AG08396 (cell line): ENCODE measurements around the gene LDB2.
"Not testable (repeated sequence)": the region's sequence is repeated elsewhere in the genome, so short reads cannot be mapped to it uniquely, and the experiment has no call there.

Source experiments
- DNase-seq: peaks from one replicate; pipeline ENCODE4 v3.0.0; 2012; ENCODE audit warnings: low spot score, mixed read lengths

The LDB2 gene

DNA sequence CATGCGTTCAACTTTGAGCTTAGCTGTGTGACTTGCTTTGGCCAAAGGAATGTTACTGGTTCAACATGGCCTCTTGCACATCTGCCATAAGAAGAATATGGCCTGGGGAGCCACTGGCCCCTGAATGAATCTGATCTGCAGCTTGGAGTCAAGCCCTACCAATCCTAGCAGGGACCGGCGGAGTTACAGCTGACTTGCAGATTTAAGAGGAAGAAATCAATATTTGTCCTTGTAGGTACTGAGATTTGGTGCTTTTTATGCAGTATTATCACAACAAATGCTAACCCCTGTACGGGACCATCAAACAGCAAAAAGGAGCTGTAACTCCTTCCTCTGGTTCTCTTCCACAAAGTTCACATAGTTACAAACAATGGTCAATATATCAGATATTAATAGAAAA, 252.0 kb downstream of the LDB2 start:
- DNase-seq = no peak

DNA sequence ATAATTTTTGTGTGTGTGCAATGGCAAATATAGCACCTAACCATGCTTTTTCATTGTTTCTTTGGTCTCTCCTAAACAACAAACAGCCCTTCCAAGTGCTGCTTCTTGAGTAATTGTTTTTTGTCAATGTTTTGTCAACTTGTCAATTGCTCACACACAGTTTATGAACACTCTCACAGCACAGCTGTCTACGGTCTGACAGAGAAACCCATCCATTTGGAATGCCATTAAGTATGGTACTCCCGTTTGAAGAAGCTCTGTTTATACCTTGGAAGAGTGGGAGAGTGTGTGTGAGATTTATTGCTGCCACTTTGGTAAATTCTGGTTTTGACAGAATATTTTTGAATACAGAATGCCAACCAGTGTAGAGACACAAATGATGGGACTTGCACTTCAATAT, 254.6 kb downstream of the LDB2 start:
- DNase-seq = no peak

DNA sequence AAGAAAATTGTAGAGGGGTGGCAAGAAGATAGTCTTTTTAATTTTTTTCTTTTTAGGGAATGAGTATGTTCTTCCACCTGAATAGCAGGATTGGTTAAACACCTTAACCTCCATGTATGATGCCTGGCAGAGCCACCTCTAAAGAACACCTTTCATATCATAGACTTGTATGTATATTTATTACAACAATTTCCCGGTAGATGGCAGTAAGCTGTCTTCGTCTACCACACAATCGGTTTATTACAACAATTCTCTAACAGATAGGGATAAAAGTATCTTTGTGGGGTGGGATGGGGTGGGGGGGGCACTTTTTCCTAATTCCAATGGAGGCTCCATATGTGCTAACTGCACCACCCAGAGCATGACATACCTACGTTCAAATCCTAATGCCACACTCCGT, 255.5 kb downstream of the LDB2 start:
- DNase-seq = peak; percentile 22

DNA sequence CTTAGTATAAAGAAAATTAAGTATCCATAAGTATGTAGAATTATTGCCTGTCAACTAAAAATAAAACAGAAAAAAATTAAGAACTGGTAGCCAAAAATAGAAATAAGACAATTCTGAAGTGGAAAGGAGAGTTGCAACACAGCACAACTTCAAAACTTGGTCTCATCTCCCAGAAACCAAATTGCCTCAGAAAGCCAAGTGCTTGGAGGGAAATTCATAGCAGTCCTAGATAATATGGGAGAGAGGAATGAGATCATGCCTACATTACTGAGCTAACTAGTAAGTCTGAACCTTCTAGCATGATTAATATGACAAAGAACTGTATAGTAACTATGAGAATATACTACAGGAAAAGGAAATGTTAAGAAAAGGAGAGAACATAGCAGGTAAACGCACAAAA, 256.5 kb downstream of the LDB2 start:
- DNase-seq = no peak

DNA sequence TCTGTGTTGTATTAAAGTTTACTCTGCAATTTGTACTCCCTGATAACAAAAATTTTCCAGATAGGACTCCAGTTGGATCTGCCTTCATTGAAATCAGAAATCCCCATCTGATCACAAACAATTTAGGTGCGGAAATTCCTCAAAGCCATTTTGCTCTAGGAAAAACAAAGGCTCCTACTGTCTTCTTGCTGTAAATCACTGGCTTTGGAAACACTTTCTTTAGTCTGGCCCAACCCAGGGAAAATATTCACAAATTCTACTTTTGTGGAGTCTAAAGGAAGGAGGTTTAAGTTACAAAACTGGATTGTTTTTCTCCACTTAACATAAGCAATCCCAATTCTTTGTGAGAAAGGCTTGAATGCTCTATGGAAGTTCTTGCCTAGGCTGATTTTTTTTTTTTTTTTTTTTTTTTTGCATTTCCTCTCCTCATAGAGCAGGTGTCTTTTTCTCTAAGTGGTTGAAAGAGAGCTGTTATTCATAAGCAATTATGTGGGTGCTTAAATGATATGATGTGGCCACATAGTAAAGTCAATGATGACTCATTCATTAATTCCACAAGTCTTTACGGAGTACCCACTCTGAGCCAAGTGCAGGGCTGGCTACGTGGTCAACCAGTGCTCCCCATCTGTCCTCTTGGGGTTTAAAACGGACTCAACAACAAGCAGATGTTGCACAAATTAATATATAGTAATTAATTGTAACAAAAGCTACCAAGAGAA, 261.4 kb downstream of the LDB2 start:
- DNase-seq = no peak

DNA sequence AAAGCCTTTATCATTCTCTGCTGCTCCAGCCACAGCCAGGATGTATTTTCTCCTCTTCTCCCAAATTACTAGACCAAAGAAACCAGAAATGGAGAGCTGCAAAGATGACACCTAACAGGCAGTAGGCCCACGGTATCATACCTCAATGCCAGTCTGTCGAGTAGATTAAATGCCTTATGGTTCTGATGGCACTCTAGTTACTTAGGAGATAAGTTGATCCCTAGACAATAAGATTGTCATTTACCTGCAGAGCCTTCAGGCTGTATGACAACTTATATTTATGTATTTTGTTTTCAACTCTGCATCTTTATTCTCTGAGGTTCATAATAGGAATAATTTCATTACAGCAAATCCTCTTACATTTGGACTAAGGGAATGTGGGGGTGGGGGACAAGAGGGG, 262.1 kb downstream of the LDB2 start:
- DNase-seq = no peak

DNA sequence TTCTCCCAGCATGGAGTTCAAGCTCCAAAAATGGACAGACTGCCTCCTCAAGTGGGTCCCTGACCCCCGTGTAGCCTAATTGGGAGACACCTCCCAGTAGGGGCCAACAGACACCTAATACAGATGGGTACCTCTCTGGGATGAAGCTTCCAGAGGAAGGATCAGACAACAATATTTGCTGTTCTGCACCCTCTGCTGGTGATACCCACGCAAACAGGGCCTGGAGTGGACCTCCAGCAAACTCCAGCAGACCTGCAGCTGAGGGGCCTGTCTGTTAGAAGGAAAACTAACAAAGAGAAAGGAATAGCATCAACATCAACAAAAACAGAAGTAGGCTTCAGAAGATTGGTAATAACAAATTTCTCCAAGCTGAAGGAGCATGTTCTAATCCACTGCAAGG, 269.2 kb downstream of the LDB2 start:
- DNase-seq = not testable (repeated sequence)

DNA sequence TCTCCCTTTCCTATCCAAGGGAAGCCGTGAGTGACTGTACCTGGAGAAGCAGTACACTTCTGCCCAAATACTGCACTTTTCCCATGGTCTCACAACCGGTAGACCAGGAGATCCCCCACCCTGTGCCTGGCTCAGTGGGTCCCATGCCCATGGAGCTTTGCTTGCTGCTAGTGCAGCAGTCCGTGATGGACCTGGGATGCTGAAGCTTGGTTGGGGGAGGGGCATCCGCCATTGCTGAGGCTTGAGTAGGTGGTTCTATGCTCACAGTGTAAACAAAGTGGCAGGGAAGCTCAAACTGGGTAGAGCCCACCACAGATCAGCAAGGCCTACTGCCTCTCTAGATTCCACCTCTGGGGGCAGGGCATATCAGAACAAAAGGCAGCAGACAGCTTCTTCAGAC, 269.6 kb downstream of the LDB2 start:
- DNase-seq = not testable (repeated sequence)

DNA sequence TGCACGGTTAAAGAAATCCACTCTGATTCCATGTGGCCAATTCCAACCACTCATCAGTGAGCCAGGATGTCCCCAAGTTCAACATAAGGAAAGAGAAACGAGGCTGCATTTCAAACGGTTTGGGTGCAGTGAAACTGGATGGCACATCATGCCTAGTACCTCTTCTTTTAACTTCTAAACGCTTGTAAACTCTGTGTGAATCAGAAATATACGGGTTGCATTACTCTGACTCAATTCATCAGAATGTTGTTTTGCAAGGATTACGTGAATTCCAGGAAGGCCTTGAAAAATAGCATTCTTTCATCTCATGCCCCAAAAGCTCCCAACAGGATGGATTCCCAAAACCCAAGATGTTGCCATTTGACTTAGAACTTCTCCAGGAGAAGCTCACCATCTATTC, 270.4 kb downstream of the LDB2 start:
- DNase-seq = peak; percentile 76

DNA sequence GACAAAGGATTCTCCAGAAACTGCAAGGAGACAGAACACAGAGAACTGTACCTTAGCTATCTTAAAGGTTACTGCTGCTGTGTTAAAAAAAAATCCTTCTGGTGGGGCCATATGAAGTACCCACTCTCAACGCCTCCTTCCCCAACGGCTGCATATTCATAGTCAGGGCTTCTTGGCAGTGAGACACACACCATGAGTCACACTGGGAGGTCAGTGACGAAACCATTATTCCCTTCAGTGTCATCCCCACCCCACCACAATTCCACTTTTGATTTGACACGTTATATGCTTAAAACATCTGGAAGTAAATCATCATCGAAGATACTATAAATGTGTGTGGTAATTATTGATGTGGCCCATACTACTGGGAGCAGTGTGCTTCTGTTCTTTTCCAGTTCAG, 271.5 kb downstream of the LDB2 start:
- peak; percentile 88 for DNase-seq

DNA sequence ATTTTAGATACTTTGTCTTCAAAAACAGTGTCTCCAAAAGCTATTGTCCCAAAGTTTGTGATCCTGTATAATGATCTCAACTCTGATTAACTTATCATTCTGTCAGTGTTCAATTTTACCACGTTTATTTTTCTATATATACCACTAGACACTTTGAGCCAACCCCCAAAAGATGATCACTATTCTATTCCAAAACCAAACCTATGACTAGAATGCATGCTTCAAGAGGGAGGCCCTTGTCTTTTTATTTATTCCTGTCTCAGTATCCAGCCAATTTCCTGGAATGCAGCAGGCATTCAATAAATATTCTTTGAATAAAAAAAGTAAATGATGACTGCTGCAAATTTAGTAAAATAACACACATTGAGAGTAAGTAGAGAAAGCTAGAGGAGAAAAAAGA, 275.6 kb downstream of the LDB2 start:
- DNase-seq = no peak

DNA sequence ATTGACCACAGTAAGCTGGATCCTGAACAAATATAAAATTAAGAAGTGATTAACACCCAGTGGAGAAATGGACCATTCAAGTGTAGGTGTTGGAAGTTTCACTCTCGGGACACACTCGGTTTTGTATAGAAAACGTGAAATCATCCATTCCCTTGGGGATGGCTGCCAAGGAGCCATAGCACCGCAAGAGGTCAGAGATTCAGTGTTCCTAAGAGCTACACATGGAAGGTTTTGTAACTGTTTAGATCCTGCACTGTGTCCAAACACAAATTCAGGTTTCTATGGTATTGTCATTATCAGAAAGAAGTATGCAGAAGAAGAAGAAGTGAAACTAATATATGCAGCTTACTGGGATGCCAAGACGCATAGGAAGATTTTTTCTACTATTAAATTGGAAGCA, 281.0 kb downstream of the LDB2 start:
- DNase-seq = peak; percentile 47

DNA sequence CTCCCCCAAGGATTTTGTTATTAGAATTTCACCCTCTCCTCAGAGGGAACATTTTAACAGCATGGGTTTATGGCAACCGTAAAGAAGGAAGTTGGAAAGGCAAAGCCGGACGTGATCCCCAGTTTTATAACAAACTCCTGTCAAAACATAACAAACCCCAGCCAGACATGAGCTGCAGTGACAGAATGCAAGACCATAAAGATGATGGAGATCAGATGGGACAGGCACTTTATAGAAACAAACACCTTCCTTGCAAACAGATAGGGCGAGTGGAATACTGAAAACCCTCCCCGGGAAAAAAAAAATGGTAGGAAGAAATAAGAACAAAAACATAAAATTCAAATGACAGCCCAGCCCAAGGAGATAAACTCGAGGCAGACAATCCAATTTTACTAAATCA, 281.4 kb downstream of the LDB2 start:
- DNase-seq = no peak

DNA sequence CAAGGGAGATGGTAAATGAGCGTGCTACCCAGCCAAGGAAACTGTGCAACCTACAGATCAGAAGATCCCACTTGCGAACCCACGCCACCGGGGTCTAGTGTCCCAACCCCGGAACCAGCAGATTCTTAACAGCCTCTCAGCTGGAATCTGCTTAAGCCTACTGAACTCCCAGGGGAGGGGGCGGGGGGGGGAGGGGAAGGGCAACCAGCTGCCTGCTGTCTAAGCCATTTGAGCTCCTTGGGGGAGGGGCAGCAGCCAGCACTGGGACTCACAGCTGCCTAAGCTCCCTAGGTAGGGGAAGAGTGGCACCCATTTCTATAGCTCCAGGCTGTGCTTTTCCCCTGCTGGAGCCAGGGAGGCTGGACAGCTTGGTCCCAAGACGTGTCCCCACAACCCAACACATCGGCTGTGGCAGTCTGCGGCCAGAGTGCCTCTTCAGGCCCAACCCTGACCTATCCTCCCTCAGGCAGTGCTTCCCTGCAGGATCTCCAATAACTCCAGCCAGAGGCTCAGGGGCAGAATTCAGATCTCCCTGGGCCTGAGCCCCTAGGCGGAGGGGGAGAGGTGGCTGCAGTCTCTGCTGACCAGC, 289.2 kb downstream of the LDB2 start:
- DNase-seq = no peak

DNA sequence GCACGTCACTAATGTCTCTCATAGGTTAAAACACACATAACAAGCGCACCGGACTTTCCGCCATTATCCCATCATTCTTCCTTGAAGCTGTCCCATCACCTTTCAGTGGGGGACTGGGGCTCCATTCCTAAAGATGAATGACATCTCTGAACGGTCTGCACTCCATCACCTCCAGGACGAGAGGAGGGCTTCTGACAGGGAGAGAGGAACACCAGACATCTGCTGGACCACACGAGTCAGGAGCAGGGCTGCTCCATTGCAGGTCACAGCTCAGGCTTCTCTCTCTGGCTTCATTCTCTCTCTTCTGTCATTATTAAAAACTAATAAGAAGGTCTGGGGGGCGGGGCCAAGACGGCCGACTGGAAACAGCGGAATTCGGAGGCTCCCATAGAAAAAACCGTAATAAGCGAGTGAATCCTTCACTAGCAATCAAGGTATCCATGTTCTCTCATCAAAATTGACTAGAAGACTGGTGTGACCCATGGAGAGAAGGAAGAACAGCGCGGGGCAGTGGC, 289.8 kb downstream of the LDB2 start:
- DNase-seq = no peak

DNA sequence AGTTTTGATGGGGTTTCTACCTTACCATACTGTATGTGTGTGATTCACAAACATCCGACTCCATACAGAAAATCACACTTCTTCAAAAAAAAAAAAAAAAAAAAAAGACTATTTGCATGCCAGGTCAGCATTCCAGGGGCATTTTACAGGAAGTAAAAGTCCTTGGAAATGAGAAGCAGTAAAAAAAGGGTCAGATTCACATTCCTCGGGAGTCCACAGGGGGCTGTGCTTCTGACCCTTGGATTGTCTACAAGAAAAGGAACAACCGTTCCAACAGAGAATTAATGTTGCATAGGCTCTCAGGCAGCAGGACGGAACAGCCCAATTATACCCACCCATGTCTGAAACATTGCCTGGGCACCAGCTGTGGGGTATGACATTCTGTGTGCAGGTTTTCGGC, 290.3 kb downstream of the LDB2 start:
- DNase-seq = no peak

DNA sequence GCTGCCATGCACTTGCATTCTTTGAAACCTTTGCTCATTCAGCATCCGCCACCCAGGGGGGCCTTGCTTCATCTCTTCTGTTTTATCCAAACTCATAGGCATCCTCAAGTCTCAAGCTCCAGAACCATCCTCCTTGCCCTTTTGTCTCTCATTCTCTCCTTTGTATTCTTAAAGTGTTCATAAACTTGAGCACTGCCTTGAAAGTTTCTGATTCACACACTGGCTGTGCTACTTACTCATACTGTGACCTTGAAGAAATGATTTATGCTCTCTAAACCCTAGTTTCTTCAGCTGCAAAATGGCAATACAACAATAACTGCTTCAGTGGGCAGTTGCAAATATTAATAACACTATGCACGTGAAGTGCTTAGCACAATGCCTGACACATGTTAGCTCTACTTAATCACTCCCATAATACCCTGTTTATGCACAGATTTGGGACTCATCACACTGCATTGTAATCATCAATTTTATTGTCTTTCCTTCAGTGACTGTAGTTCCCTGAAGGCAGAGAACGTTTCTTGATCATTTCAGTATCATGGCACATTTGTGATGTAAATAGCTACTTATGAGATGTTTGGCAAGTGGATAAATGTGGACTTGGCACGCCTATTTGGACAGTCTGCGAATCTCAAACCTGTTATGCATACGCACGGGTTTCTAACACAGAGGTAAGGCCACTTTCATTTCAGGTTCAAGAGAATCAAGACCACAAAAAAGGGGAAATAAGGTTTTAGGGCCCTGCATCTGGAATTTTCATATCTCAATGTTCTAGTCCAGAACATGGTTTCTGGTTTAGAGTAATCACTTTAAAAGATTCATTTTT, 291.0 kb downstream of the LDB2 start:
- no peak for DNase-seq

DNA sequence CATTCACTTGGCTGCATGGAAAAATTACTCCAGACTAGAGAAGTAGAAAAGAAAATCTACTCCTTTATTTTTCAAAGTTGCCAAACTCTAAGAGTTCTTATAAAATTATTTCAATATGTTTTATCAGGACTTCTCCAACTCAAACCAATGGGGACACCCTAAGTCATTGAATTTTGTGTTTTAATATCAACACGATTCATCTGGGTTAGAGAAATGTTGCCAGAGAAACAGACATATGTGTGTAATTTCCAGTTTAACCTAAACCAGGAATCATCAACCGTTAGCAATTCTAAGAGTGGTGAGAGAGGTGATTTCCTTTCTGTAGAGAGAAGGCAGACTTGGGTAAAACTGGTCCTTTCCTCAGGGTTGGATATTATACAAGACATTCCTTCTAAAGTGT, 291.8 kb downstream of the LDB2 start:
- DNase-seq = no peak

DNA sequence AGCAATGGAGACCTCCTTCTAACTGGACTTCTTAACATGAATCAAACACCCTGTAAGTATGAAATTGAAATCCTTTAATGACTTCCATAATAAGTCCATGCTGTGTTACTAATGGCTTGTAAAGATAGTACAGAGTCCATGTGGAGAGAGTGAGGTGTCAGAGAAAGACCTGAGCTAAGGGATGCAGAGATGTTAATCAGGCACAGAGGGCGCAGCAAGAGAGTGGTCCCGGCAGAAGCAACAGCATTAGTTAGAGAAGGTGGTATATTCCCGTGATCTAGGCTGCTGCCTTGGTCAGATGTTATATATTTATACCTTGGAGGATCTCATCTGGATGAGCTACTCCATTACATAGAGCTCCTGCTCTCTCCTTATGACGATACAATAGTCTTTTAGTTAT, 295.3 kb downstream of the LDB2 start:
- DNase-seq = no peak

DNA sequence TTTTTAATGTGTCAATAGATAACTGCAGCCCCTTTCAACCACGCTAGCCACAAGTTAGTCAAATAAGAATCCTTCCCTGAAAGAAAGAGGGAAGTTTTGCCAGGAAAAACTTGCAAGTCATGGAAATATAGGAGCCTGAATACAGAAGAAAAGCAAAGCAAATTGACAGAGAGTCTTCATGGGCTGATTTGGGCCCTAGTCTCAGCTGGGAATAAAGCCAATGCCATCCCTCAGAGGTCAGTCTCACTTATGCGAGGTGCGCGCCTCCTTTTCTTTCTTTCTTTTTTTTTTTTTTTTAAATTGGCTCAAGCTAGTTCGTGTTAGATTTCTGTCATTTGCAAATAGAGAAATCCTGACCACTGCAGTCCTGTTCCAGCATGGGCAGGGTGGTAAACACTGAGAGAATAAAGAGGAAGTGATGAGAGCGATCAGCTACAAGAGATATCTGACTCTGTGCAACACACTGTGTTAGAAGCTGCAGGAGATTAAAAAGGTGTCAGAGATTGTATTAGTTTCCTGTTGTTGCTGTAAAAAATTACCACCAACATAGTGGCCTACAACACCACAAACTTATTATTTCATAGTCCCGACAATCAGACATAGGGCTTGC, 299.7 kb downstream of the LDB2 start:
- DNase-seq = no peak

DNA sequence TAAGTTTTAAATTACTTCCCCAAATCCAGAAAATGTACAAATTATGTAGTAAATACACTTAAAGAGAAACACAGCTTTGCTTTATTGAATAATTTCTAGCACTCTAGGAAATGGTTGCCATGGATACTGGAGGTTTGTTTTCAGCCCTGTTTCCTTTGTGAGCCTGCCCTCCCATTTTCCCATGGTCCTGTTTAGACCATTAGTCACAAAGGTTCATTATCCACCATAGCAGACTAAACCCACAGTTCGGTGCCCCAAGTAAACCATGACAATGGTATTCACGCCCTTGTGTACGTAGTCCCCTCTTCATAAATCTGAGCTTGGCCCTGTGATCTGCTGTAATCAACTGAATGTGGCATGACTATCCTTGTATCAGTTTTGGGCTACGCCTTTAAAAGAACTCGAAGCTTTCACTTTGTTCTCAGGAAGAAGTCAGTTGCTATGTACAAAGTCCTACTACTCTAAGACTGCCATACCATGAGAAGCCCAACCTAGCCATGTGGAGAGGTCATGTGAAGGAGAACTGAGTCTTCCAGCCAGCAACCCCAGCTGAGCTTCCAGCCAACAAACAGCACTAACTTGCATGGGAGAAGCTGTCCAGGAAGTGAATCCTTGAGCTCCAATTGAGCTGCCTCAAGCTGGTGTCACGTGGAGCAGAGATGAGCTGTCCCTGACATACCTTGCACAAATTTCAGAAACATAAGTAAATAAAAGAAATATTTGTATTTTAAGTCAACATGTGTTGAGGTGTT, 300.4 kb downstream of the LDB2 start:
- peak; percentile 22 for DNase-seq

DNA sequence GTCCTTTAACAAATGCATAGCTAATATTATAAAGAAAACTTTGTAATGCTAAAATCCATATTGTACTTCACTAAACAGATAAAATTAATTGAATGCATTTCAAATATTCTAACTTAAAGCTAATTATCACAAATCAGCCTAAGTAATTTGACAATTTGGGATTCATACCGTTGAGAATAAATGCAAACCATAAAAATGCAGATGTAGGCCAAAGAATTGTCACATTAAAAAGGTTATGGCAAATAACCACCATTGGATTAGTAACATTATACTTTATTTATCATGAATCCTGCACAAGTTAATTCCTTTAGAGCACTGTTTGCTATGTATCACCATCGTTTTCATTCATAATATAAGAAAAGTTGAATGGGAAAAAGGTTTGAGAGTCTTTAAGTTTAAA, 301.0 kb downstream of the LDB2 start:
- DNase-seq = no peak
